SKM-1 (cell line): ENCODE data around the gene DOLK.
"Not testable (repeated sequence)": the region's sequence is repeated elsewhere in the genome, so short reads cannot be mapped to it uniquely, and the experiment has no call there.

ENCODE experiments used
- DNase-seq: peaks from one replicate; lab custom pipeline; 2025; ENCODE audit not compliant: unreplicated experiment; lab: John Stamatoyannopoulos, UW

The DOLK gene

DNA sequence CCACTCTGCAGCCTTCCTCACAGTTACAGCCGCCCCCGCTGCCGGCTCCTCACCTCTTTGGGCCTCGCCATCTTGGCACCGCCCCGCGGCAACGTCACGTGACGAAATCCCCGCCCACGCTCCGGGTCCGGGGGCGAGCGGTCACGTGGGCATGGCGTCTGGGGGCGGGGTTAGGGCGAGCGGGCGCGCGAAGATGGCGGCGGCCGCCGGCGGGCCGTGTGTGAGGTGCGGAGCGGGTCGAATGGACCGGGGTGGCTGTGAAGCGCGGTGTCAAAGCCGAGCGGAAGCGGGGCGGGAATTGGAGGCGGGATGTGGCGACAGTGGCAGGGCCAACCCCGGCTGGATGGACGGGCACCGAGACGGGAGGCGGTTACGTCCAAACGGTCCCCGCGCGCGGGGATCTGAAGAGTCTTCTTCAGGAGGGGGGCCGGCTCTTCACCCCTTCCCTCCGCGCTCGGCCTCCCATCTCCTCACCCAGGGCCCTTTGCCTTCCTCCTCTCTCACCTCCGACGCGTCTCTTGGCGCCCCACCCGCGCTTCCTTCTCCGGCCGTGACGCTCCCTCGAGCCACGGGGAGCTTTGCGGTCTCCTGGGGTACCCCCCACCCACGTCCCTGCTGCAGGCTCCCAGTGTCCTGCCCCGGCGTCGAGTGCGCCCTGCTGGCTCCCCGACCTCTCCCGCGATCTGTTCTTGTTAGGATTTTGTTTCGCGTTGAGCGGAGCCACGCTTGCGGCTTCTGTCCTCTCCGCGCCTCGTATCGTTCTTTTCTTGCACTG is at the start of gene DOLK, which contains the start of gene NUP188:
DOLK (minus strand) TSS at position 77 of the 775 bp plus-strand sequence. CDS start 300 bp downstream, outside the sequence.
NUP188 (plus strand) TSS at position 173 of the 775 bp plus-strand sequence; CDS start at position 194, 21 bp downstream.
- peak; percentile 82 for DNase-seq

DNA sequence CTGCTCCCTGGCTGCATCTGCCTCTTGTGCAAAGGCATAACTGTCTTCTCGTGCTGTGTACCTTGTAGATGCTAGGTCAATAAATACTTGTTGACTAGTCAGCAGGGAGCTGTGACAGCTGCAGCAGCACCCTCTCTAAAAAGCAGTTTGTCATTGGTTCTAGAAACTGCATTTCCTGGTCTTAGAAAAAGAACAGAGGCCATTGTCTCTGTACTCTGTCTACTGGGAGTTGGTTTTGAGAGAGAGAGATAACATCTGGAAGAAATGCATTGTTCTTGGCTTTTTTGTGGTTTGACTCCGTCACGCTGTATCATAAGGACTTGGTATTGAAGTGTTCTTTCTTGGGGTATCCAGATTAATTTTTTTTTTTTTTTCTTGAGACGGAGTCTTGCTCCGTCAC is 48.4 kb upstream of the DOLK start:
- no peak for DNase-seq

DNA sequence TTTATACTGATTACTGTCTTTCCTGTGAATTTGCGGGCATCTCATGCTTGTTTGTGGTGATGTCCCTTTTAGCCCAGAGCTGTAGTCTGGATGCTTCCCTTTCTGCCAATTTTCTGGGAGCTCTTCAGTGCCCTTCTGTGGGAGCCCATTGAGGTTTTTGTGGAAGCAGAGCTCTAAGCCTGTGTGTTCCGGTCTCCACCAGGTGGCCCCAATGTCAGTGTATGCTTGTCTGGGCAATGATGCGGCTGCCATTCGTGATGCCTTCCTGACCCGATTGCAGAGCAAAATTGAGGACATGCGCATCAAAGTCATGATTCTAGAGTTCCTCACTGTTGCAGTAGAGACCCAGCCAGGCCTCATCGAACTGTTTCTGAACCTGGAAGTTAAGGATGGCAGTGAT is 45.6 kb upstream of the DOLK start:
- DNase-seq, result no peak

DNA sequence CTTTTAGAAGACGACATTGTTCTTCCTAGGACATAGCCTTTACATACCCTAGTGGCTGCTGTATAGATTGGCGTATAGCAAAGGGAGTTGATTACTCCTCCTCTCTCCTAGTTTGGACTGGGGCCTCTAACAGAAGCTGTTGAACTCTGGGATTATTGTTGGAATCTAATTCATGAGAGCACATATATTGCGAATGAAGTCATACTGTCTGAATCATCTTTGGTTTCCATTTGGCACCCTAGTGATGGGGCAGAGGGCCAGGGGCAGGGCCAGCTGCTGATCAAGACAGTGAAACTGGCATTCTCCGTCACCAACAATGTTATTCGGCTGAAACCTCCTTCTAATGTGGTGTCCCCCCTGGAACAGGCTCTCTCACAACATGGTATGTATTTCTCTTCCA is 40.4 kb upstream of the DOLK start:
- no peak for DNase-seq

DNA sequence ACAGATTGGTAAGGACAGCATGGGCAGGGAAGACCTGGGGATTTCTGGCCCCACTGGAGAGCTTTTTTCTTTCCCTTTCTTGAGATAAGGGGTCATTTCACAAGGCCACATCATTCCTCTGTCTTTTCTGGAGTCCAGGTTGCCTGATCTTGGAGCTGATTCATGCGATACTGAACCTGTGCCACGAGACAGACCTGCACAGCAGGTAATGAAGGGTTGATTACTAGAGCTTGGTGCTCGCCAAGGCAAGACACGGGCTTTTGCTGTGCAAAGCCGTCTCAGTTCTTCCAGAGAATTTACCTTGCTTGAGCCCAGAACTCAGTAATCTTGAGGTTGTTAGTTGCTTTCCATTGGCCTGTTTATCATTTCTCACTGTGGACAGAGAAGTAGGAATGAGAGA is 39.3 kb upstream of the DOLK start:
- DNase-seq, result no peak

DNA sequence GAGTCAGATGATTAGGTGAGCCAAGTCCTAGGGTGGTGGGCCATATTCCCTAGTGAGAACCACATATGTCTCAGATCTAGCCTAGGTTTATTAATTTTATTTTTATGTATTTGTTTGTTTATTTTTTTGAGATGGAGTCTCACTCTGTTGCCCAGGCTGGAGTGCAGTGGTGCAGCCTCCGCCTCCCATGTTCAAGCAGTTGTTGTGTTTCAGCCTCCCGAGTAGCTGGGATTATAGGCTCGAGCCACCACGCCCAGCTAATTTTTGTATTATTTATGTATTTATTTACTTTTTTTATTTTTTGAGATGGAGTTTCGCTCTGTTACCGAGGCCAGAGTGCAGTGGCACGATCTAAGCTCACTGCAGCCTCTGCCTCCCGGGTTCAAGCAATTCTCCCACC is 36.1 kb upstream of the DOLK start:
- no peak for DNase-seq

DNA sequence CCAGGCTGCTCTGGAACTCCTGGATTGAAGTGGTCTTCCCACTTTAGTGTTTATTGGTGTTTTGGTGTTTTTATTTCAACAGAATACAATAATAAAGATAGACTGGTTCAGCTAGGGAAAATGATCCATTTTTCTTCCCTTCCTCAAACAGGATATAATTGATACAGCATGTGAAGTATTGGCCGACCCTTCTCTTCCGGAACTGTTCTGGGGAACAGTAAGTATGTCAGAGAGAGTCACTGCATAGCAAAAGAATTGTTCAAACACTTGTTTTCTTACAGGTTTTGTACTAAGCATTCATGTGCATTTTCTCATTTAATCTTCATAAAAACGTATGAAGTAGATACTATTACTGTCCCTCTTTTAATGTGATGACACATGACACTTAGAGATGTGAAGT is 31.7 kb upstream of the DOLK start:
- no peak for DNase-seq

DNA sequence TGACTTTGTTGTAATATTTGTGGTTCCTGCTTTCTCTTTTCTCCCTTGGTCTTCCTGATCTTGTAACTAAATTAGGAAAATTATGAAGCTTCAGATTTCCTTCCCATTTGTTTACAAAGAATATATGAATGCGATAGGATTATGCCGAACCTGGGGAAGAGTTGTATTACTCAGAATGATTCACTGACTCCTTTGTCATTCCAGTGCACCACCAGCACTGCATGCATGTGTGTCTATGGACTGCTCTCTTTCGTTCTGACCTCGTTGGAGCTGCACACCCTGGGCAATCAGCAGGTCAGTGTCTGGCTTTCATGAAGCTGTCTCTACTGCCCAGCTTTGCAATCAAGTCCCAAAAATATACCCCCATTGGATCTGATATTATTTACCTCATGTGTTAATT is 25.6 kb upstream of the DOLK start:
- DNase-seq, result no peak

DNA sequence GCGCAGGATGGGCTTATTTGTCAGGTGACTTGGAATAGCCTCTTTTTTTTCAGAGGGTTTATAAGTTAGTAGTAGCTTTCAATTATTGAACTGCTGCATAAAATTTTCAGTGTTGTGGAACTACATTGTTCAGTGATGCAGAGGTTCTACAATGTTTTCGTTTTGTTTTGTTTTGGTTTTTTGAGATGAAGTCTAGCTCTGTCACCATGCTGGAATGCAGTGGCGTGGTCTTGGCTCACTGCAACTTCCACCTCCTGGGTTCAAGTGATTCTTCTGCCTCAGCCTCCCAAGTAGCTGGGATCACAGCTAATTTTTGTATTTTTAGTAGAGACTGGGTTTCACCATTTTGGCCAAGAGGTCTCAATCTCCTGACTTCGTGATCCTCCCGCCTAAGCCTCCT is 22.1 kb upstream of the DOLK start:
- DNase-seq, result no peak

DNA sequence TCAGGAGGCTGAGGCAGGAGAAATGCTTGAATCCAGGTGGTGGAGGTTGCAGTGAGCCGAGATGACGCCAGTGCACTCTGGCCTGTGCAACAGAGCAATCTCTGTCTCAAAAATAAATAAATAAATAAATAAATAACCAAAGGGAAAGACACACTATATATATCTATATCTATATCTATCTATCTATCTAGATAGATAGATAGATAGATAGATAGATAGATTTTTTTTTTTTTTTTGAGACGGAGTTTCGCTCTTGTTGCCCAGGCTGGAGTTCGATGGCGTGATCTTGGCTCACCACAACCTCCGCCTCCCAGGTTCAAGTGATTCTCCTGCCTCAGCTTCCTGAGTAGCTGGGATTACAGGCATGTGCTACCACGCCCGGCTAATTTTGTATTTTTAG is 14.0 kb upstream of the DOLK start:
- not testable (repeated sequence) for DNase-seq

DNA sequence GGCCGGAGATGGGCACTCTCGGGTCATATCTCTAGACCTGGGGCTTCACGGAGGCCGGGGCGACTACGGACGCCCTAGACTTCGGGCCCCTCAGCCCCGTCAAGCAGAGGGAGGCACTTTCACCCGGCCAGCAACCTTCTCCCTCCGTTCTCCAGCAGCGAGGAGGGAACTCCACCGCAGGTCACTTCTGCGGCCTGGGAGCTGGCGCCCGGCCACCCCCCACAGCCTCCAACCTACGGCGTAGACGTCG is 201 bp downstream of the DOLK start:
- no peak for DNase-seq

DNA sequence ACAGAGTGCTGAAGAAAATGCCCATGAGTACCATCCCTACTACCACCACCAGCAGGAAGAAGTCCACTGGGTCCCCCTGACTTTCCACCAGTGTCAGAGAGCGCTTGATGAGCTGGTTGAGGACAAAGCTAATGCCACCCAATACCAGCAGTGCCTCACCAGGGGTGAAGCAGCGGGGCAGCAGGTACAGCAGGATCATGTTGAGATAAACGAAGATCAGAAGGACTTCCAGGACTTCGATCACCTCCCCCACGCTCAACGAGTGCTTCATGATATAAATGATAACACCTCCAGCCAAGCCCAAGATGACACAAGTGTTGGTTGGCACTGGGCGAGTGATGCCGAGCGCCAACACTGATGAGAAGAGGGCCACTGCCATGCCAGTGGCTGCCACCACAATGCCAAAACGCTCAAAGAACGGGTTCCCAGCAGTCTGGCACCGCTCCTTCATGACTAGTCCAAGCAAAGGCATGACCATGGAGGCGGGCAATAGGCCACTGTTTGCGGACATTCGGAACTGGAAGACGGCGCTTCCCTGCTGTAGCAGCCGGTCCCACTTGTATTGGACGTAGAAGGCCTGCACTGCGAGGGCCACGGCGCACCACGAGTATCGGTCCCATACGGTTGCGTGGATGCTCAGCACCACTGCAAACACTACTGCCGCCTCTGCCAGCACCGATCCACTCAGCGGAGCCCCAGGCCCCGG is 679 bp downstream of the DOLK start:
- DNase-seq, result no peak

DNA sequence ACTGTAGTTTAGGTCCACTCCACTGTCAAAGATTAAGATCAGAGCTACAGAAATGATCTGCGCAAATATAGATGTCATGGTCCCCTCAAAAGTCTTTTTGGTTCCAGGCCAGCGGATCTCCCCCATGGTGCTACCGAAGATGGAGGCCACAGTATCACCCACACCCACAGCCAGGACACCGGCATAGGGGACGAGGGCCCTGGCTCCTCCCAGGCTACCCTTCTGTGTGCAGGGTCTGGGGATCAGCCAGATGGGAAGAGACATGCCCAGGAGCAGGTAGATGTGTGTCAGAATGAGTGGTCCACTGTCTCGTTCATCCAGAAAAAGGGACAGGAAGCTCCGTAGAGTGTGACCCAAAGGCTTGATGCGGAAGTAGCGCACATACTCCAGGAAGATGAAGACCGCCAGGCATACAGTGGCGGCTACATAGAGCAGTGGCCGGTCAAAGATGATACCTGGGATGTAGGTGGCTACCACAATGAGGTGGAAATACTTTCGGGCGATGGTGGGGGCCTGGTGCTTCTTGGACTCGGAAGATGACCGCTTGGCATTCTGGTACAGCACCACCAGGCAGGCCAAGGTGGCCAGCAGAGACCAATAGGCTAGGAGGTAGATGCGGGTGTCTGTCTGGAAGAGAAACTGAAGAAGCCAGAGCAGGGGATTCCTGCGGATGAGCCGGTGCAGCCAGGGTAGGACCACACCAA is 1.5 kb downstream of the DOLK start:
- DNase-seq, result no peak

DNA sequence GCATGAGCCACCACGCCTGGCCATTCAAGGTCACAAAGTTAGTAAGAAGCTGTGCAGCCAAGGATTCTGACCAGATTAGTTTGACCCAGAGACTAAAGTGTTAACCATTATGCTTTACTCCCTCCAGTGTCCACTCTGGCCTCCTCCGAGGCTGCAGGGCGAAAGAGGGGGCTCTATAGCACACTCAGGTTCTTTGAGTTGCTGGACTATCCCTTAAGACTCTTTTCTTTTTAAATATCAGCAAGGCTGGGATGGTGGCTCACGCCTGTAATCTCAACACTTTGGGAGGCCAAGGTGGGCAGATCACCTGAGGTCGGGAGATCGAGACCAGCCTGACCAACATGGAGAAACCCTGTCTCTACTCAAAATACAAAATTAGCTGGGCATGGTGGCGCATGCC is 2.4 kb downstream of the DOLK start:
- DNase-seq, result not testable (repeated sequence)

DNA sequence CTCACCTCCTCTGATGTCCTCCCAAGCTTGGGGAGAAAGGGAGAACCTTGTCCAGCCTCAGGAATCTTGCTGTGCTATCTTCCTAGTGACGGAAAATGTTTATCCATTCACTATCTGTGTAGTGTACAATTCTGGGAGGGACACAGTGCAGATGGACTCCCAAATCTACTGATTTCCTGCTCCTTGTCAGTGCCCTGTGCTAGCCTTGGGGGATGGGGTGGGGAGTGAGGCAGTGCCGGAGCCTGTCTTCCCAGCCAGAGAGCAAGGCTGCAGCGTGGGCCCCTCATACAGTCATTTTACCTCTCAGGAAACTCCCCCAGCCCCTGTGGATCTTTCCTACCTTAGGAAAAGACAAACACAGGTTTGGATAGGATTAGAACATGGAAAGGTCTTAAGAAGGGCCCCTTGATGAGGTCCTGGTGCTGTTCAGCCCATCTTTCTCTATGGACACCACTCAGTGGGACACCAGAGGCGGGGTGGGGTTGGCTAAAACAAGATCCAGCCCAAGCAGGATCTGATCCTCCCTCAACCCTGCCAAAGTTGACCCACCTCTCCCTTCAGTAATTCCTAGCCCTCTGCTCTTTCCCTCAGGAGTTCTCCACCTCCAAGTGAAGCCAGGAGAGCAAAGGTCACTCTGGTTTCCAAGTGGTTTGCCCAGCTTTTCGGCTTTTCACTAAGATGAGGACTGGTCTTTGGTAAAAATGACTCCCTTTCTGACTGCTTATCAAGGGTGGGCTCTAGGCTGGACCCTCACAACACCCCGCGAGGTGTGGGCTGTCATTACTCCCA is 3.4 kb downstream of the DOLK start:
- no peak for DNase-seq

DNA sequence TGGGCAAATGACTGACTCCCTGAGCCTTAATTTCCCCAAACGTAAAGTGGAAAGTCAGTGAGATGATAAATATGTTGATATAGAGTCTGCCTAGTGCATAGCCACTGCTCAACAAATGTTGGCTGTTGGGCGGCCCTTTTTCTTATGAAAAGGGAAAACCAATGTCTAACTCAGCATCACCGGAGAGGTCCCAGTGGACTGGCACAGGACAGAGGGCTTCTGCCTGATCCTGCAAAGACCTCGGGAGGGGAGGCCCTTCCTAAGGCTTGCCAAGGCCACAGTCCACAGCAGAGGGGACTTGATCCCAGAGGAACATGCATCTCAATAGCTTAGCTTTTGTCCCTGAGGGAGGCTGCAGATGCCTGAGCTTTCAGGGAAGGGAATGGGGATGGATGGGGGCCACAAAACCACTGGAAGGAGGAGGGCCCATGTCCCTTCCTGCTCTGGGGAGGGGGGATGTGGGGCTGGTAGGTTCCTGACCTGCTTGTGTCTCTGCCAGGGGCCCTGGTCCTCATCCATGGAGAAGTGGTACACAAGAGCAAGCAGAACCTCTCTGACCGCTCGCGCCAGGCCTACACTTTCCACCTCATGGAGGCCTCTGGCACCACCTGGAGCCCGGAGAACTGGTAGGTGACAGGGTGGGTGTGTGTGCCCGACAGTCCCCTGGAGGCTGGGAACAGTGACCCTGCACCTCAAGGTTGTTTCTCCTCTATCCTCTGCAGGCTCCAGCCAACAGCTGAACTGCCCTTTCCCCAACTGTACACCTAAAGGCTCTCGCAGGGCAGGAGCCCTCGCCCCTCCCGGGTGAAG is 6.3 kb downstream of the DOLK start:
- DNase-seq, result no peak

DNA sequence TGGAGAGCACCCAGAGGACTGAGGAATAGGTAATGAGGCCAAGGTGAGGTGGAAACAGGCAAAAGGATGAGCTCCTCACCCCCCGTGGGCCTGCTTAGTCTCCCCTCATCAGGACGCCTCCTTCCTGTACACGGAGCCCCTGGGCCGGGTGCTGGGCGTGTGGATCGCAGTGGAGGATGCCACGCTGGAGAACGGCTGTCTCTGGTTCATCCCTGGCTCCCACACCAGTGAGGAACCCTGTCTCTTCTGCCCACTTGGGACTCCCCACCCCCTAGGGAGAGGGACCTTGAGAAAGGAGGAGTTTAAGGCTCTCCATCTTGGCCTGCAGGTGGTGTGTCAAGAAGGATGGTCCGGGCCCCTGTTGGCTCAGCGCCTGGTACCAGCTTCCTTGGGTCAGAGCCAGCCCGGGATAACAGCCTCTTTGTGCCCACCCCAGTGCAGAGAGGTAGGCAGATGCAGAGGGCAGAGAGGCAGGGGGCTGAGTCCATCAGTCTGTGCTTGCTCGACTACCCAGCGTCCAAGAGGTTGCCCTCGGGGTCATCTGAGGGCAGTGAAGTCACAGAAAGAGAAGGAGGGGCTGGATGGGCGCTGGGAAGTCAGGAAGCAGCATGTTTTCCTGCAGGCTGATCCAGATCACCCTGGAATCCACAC is 7.0 kb downstream of the DOLK start:
- no peak for DNase-seq

DNA sequence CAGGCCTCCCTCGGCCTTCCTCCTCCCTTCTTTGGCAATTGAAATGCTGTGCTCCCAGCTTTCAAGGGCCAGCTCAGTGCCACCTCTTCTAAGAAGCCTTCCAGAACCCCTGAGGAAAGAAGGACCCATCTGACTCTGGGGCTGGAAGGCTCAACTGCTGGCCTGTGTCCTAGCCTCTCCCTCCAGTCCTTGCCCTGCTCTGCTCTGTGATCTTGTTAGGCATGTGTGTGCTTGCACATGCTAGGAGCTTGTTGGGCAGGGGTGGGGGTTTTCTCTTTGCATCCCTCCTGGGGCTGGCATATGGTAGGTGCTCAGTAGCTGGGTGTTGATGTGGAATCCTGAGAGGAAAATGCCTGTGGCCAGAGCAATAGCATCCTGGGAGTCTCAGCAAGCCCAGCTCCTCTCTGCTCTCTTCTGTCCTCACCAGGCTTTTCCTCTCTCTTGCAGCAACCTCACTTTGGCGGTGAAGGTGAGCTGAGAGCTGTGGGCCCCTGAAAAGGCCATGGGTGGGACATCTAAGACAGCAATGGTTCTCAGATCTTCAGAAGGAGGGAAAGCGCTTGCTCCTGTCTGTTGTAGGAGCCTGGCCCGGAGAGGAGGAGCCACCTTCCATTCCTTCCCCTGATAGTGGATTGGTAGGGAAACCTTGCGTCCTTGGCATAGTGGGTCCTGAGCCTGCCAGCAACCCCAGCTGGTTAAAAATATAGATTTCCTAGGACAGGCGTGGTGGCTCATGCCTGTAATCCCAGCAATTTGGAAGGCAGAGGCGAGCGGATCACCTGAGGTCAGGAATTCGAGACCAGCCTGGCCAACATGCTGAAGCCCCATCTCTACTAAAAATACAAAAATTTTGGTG is 9.9 kb downstream of the DOLK start:
- no peak for DNase-seq
